SIG-M5 (cell line): ENCODE measurements around the gene OR2T11.
"Not testable (repeated sequence)": the region's sequence is repeated elsewhere in the genome, so short reads cannot be mapped to it uniquely, and the experiment has no call there.

Experiments
- DNase-seq: peaks from one replicate; lab custom pipeline; 2025; lab: John Stamatoyannopoulos, UW

OR2T11 gene

DNA sequence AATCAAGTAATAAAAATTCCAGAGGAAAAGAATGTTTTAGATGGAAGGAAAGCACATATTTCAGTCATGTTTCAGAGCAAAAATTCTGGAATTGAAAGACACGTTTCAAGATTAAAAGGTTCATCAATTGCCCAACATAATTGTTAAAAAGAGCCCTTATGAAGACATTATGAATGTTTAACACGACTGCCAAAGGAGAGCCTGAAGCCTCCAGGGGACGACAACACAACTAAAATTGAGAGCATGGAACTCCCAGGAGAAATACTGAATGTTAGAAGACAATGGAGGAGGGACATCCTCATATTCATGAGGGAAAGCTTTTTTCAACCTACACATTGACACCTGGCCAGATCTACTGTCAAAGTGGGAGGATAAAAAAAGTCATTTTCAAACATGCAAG lies 16.0 kb downstream of the OR2T11 start:
- no peak for DNase-seq

DNA sequence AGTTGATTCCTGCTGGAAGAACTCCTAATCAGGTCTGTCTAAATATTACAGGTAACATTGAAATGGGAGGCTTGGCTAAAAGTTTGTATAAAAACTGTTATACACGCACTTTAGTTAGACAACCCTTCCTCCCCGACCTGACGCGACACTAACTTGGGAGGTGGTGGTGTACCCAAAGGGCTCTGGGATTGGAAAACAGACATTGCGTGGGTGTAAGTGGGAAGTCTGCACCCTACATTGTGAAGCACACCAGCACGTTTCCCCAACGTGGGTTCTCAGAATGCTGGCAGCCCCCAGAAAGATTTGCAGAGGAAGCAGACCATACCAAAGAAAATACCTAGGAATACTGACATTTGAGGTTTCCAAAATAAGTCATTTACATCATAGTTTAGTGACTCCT lies 16.8 kb downstream of the OR2T11 start:
- no peak for DNase-seq

- no peak for DNase-seq
Measured at GRCh38 chr1:248613742-248614141, 21.1 kb downstream of the OR2T11 start.

GRCh38 chr1:248611883-248612414 lies 22.9 kb downstream of the OR2T11 start:
- no peak for DNase-seq

GRCh38 chr1:248610301-248610700 lies 24.6 kb downstream of the OR2T11 start:
- no peak for DNase-seq

- no peak for DNase-seq
Measured at GRCh38 chr1:248599396-248599795, 35.5 kb downstream of the OR2T11 start.

GRCh38 chr1:248597589-248597988 lies 37.3 kb downstream of the OR2T11 start, which contains the start of gene OR2T10:
TSS of gene OR2T10 (minus strand) at chr1:248597700. CDS start at chr1:248593768, 3,932 bp downstream.
- DNase-seq: no peak

DNA sequence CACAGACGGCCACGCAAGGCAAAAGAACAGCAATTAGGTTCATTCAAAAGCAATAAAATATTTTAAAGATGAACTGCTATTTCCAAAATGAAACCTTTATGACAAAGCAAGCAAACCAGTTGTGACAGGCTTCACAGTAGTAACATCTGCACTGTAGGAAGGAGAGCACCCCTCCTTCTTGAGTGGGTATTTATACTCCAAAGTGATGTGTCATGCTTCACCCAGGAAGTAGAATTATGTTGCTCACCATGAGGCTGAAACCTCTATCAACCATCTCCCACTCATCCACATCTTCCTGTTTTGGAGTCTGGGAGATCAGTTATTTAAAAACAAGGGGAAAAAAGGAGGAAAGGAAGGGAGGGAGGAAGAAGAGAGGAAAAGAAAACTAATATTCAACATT lies 38.3 kb downstream of the OR2T11 start:
- peak; percentile 26 for DNase-seq

DNA sequence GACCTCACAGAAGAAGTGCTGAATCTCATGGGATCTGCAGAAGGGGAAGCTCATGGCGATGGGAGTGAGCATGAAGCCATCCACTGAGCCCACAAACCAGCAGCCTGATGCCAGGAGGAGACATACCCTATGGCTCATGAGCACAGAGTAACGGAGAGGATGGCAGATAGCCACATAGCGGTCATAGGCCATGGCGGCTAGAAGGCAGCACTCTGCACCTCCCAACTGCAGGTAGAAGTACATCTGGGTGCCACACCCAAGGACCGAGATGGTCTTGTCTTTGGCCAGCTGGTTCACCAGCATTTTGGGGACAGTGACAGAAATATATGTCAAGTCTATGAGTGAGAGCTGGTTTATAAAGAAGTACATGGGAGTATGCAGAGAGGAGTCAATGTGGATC lies 41.7 kb downstream of the OR2T11 start:
- DNase-seq: no peak

- no peak for DNase-seq
Measured at GRCh38 chr1:248592655-248593054, 42.2 kb downstream of the OR2T11 start.

- no peak for DNase-seq
Measured at GRCh38 chr1:248590055-248590454, 44.8 kb downstream of the OR2T11 start.

DNA sequence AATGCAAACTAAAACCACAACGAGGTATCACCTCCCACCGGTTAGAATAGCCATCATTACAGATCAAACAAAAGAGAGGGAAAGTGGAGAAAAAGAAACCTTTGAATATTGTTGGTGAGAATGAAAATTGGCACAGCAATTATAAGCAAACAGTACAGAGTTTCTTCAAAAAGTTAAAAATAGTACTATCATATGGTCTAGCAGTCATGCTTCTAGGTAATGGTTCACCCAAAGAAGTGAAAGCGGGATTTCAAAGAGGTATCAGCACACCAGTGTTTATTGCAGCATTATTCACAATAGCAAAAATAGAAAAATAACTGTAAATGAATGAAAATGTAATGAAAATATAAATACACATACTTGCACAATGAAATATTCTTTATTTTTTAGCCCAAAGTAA lies 45.6 kb downstream of the OR2T11 start:
- DNase-seq: no peak

- DNase-seq: no peak
Measured at GRCh38 chr1:248585266-248585665, 49.6 kb downstream of the OR2T11 start.

- no peak for DNase-seq
Measured at GRCh38 chr1:248576260-248576980, 58.5 kb downstream of the OR2T11 start.

DNA sequence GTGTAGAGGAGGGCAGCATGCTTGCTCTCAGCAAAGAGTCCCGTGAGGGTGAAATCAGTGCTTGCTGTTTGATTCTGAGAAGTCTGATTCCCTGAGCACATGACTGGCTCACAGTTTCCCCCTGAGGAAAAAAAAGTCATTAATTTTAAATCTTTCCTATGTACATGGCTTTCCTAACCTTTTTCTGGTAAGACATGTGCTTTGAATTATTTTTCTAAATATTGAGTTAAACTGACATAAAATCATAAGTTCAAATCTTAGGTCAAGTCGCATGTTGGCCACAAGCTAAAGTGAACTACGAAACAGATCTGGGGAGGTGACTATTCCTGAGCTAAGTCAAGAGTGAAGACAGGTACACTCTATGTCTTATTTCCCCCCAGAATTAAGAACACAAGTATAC lies 60.2 kb downstream of the OR2T11 start, which contains the start of gene OR2T34:
TSS of gene OR2T34 (minus strand) at position 101 of the 400 bp plus-strand sequence. CDS start at position 101, 0 bp downstream.
- not testable (repeated sequence) for DNase-seq

DNA sequence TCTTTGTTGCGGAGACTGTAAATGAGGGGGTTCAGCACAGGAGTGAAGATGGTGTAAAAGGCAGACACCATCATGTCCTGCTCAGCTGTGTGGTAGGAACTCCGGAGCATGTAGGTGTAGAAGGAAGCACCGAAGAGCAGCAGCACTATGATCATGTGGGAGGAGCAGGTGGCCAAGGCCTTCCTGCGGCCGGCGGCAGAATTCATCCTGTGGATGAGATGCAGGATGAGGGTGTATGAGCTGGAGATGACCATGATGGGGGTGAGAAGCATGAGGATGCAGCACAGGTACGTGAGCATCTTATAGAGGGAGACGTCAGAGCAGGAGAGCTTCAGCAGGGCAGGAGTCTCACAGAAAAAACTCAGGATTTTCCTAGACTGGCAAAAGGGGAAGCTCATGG lies 61.0 kb downstream of the OR2T11 start:
- DNase-seq: not testable (repeated sequence)
